Thyroid gland (tissue), 4 donors: ENCODE measurements around the gene TFF2.

ENCODE experiments used
- CTCF ChIP-seq, 6 experiments: fragments of 200-600 bp in 3 of 6; fragments of 450-650 bp in 3 of 6; sonication (generic) in 3 of 6; IDR thresholded peaks; one replicate each; pipeline ENCODE4 v1.5.1; 2016 to 2019; ENCODE audit warnings: antibody characterized with exemption in 6 of 6, mild to moderate bottlenecking in 2 of 6, inconsistent platforms in 1 of 6, moderate library complexity in 1 of 6
- POLR2A ChIP-seq, 2 donors: fragments of 450-650 bp; IDR thresholded peaks; one replicate each; pipeline ENCODE4 v1.6.1; 2017; ENCODE audit warnings: antibody characterized with exemption in 2 of 2, mild to moderate bottlenecking in 2 of 2, moderate library complexity in 1 of 2

- TF ChIP-seq POLR2A (IDR thresholded peaks at IDR 0.05) (no peak), CTCF (IDR thresholded peaks at IDR 0.05) (no peak)
Measured at GRCh38 chr21:42390193-42390592, 39.4 kb upstream of the TFF2 start.
